ENCODE results near the gene ZSCAN20.

Gene ZSCAN20

DNA sequence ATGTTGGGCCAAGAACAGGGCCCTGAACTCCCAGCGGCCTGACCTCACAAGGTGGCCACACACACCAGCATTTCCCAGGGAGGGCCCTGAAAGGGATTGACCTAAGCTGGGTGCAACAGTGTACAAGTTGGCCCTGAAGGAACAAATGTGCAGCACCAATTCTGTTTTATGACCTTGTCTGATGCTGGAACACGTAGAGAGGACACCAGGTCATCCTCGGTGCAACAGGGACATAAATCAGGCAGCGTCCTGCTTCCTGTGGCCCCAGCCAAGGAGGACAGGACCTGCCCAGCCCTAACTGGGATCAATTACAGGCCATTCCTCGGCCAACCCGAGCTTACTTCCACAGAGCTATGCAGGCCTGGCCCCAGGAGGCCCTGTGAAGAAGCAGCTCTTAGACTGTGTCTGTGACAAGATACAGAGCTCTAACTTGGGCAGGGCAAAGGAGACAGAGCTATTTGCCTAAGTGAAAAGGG is 28.7 kb upstream of the ZSCAN20 start:
- DNase-seq: no peak

DNA sequence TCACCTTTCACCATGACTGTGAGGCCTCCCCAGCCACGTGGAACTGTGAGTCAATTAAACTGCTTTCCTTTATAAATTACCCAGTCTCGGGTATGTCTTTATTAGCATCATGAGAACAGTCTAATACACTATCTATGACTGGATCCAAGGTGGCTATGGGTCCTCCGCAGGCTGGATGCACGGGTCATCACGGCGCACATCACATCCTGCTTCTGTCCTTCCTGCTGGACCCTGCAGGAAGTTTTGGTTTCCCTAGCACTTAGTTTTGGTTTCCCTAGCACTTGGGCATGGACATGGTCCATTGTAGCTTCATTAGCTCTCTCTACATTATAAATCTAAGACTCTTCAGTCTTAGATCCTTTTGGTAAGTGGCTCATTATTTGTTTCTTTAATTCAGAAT is 27.3 kb upstream of the ZSCAN20 start:
- DNase-seq: no peak

DNA sequence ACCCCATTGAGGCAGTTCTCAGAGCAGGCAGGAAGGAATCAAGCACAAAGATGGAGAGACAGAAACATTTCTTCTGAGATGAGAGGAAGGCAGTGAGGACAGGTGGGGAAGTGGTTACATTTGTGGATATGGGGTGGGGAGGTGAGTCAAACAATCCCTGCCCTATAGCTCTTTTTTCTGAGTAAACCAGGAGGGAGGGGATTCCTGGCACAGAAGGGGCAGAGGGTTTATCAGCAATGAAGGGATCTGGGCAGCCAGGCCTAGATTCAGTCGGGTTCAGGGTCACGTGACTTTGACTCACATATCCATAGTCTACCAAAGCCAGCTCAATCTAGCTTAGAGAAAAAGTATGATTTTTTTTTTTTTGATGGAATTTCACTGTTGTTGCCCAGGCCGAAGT is 25.9 kb upstream of the ZSCAN20 start:
- DNase-seq: no peak

DNA sequence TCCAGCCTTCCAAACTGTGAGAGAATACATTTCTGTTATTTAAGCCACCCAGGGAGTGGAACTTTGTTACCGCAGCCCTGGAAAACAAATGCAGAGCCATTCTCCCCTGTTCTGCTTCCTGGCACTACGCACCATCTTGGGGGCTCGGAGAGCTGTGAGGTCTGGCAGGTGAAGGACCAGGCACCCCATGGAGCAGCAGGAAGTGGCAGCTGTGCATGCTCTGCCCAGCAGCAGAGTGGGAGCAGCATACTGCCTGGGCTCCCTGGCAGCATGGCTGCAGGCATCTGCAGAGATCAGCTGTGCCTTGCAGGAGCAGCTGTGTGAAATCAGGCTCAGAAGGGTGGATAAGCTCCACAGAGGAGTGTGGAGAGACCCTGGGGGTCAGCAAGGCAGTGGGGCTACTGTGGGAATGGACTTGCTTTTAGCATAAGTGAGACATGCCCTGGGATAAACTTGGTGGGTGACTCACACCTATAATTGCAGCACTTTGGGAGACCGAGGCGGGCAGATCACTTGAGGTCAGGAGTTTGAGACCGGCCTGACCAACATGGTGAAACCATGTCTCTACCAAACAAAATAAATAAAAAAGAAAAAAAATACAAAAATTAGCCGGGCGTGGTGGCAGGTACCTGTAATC is 17.7 kb upstream of the ZSCAN20 start:
- no peak for DNase-seq

DNA sequence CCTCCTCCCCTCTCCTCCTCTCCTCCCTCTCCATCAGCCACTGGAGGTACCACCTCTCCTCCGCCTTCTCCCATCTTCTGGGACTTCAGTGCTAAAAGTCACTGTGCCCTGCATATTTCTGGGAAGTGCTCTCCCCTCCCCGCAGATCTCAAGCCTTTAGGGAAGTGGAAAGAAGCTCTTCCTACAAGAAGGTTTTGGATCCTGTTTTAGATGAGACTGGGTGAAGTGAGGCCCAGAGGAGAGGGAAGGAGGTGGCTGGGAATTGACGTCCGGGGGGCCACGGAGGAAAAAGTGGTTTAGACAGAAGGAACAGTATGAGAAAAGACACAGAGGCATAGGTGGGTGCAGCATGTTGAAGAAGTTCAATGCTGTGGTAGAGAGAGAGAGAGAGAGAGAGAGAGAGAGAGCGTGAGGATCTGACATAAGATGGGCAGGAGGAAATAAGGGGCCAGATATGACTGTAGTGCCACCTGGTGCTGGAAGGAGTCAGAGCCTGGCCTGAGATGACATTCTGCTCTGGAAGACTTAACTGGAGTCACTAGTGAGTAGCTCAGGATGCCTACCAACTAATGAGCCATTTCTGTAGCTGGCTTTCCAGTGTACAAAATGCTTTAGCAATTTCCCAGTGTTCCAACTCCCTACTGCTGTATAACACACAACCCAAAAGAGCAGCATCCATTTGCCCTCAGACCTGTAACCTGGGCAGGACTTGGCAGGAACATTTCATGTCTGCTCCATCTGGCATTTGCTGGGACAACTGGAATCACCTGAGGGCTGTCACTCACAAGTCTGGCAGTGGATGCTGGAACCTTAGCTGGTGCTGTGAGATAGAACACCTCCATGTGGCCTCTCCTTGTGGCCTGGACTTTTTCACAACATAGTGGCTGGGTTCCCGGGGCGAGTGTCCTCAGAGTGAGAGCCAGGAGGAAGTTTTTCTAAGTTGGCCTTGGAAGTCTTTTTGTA is 16.6 kb upstream of the ZSCAN20 start:
- peak; percentile 43 for DNase-seq

DNA sequence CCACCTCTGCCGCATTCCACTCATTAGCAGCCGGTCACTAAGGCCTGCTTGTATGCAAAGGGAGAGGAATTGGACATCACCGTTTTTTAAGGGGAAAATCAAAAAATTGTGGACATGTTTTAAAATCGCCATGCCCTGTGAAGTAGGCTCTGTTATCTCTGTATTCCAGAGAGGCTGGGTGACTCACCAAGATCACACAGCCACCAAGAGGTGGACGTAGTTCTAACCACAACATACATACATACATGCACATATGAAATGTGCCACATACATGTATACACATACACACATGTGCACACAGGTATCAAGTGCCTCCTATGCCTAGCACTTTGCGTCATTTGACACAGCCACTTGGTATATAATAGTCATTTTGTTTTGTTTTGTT is 16.0 kb upstream of the ZSCAN20 start:
- DNase-seq: no peak

DNA sequence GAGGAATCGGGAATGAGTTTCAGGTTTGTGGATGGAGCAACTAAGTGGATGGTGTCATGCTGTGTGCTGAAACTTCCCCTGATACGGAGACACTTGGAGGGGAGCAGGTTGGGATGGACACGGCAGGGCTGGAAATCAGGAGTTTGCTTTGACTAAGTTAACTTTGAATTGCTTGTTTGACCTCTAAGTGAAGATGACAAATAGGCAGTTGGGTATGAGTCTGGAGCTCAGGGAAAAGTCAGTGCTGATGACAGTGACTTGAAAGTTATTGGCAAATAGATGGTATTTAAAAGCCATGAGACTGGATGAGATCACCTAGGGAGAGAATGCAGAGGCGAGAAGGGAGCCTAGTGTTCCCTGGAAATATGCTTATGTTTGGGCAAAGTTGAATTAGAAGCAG is 12.8 kb upstream of the ZSCAN20 start:
- DNase-seq: no peak

DNA sequence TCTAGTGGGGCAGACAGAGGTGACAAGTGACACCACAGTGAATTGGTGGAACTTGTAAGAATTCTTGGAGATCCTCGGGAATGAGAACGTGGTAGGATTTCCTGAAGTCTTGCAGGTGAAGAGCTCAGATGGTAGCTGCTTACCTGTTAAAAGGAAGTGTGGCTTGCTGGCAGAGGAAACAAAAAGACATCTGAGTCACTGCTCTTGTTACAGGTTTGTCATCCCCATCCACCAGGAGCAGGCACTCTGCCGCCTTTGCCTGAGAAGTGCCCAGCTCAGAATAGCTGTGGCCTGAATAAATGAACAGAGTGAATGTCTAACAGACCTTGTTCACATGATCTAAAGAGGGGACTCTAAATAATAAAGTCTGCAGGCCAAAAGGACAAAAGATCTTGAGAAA is 12.3 kb upstream of the ZSCAN20 start:
- DNase-seq: no peak

DNA sequence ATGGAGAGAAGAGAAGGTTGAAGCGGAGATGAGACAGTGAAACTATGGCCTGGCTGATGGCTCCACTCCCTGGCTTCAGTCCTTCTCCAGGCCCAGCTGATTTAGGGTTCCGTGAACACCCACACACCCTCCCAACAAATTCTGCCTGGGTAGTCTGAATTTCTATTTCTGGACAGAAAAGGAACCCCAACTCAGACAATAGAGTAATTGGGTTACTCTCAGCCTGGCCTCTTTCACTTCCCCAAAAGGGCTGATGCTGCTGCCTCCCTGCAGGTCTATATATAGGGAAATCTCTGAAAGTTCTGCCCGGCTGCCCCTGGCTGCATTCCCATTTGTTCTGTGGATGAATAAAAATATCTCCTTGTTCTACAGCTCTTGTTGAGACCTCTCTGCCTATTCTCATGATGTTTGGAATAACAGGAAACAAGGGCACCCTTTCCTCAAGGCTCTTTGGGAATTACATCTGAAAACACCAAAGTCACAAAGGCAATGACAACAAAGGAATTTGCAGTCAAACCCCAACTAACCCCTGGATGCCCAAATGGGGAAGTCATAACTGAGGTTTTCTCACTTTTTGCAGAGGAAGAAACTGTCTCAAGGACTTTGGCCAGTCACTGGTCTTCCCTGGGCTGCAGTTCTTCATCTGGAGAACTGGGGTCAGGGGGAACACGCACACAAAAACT is 11.4 kb upstream of the ZSCAN20 start:
- peak; percentile 17 for DNase-seq

DNA sequence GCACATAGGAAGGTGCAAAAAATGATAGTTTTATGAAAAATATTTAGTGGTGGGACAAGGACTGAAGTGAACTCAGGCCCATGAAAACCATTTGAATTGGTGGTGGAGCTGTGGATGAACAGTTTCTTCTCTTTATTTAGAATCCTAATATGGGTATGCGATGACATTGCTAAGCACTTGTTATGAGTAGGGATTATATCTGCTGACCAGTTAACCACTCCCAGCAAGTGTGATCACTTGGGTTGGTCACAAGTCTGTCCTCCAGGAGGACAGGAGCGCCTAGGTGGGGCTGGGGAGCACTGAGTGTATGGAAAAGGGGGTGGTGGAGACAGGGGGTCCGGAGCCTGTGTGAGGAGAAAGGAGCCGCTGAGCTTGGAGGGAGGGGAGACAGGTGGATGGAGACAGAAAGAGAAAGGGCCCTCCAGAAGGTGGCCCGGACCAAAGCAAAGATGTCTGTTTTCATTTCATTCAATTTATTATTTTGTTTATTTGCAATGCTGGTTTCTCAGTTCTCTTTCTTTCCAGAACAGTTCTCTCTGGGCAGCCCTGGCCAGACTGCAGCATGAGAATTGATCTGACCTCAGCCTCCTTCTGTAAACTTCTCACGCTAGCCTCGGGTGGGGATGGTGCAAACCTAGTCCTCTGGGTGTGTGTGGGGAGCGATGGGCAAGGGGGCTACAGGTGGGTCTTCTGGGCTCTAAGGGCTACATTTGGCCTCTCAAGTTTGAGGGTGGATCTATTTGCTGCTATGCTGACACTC is 9.9 kb upstream of the ZSCAN20 start:
- DNase-seq: no peak

DNA sequence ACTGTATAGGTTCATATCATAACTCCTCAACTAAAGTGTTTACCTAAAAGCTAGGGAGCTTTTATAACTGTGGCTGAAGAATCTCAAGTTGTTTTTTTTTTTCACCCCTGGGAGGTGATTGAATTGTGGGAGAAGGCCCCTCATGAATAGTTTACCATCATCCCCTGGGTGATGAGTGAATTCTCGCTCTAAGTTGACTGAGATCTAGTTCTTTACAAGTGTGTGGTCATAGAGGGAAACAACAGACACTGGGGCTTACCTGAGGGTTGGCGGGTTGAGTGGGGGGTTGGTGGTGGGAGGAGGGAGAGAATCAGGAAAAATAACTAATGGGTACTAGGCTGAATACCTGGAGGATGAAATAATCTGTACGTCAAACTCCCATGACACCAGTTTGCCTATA is 7.9 kb upstream of the ZSCAN20 start:
- no peak for DNase-seq

DNA sequence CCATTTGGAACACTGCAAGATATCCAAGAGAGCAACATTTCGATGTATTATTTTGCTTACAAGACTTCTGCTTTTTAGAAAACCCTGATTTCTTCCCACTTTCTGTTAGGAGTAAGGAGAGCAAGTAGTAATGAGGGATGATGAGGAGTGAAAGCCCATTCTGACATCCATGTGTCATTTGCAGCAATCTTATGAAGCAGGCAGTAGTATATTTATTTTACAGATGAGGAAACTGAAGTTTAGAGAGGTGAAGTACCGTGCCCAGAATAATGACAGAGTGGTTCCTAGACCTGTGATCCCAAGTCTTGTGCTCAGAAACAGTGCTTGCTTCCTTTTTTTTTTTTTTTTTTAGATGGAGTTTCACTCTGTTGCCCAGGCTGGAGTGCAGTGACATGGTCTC is 7.1 kb upstream of the ZSCAN20 start:
- no peak for DNase-seq

DNA sequence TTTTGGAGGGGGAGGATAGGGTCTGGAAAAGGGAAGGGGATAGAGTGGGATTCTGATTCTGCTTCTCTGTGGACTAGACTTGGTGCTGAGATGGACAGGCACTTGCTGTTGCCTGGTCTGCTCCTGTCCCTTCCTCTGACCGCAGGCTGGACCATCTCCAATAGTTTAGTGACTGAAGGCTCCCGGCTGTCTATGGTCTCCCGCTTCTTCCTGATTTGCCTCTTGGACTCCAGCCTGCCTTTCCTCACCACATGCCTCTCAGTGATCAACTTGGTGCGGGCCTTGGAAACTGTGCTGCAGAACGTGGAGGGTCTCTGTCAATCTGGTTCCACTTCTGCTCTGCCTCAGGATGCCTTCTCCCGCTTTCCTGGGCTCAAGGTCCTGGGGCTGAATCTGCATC is 6.3 kb upstream of the ZSCAN20 start:
- DNase-seq: no peak

DNA sequence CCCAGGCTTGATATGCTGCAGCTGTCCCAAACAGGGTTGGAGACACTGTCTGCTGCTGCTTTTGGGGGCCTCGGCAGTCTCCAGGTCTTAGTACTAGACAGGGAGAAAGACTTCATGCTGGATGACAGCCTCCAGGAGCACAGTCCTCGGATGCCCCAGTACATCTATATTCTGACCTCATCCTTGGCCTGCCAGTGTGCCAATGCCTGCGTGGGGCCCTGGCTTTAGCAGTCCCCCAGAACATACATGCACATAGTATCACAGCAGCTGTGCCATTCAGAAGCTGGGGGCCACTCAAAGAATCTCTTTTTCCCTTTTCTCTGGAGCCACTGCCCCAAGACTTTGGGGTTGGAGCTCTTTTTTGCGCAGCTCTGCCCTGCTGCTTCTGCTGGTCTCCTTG is 4.4 kb upstream of the ZSCAN20 start:
- no peak for DNase-seq

DNA sequence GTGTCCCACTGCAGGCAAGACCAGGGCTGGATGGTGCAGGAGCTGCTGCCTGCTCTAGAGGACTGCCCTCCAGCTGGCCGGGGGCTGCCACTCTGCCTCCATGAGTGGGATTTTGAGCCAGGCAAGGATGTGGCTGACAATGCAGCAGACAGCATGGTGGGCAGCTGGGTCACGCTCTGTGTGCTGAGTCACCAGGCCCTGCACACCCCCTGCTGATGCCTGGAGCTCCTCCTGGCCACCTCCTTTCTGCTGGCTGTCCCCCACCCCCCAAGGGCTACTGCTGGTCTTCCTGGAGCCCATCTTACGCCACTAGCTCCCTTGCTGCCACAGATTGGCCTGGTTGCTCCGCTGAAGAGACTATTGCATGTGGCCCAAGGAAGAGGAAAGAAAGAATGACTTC is 3.9 kb upstream of the ZSCAN20 start:
- DNase-seq: no peak

DNA sequence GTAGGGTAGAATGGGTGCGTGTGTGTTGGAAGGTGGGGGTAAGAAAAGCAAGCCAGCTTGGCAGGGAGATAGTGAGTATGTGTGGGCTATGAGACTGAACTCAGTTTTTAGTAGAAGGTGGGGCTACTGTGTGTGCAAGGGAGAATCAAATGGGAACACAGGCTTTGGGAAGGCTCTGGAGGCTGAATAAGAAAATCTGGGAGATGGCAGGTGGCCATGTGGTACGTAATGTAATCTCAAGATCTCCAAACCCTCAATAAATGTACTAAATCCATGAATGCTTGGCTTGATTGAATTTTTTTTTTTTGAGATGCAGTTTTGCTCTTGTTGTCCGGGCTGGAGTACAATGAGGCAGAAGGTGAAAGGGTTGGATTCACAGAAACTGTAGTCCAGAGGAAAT is 3.5 kb upstream of the ZSCAN20 start:
- no peak for DNase-seq

DNA sequence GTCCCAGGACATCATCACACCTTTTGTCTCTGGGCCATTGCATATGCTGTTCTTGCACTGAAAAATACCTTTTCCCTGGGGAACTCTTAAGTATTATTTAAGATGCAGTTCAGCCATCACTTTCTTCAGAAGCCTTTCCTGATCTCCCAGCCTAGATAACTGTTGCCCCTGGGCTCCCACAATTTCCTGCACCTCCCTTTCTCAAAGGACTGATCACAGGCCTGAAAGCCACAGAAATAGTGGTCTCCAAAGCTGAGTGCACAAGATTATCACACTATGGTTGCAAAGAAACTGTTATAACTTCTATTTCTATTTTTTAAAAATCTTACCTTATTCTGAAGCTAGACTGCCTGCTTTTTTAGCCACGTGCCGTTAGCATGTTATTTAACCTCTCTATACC is 2.8 kb upstream of the ZSCAN20 start:
- no peak for DNase-seq

DNA sequence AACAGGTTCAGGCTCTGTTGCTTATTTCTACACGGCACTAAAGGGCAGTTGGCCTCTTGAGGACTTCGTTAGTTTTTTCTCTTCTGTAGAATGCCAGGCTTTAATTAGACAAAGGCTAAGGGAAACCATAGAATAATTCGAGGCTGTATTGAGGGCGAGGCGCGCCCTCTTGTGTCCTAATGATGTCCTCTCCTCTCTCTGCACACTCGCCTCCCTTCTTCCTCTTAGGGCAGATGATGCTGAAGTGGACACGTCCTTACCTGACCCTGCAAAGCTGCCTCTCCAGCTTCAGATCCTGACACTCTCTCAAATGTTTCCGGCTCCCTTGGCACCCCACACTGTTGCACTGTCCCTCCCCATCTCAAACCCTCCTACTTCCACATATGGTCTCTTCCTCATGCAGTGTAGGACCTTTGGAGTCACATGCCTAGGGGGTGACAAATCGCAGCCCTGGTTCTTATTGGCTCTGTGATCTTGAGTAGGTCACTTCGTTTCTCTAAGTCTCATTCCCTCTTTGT is 1.9 kb upstream of the ZSCAN20 start:
- peak; percentile 40 for DNase-seq

DNA sequence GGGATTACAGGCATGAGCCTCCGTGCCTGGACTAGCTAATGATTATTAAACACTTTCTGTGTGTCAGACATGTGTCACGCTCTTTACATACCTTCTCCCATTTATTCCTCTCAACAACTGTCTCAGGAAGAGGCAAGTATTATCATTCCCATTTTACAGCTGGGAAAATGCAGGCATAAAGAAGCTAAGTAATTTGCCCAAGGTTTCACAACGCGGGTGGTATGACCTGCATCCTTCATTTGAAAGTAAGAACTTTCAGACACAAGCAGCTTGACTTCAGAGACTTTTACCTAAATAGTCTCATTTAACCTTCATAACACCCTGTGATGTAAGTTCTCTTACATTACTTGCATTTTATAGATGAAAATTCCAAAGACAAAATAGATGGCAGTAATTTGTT is 1.0 kb upstream of the ZSCAN20 start:
- no peak for DNase-seq

DNA sequence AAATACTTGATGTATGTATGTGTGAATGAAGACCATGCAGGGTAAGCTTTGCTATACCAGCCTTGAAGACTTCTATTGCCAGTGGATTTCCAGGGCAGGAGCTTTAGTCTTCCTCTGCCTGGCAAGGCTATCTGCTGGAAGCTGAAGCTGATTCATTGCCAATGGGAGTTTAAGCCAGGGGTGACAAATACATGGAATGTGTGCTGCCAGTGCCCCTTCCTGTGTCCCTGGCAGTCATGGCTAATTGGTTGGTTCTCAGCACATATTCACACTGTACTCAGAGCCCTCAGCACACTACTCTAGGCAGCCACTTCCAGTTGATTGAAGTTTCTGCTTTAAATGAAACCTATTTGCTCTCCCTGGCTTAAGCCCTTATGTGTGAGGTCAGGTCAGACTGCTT is 1.5 kb downstream of the ZSCAN20 start:
- DNase-seq: no peak

DNA sequence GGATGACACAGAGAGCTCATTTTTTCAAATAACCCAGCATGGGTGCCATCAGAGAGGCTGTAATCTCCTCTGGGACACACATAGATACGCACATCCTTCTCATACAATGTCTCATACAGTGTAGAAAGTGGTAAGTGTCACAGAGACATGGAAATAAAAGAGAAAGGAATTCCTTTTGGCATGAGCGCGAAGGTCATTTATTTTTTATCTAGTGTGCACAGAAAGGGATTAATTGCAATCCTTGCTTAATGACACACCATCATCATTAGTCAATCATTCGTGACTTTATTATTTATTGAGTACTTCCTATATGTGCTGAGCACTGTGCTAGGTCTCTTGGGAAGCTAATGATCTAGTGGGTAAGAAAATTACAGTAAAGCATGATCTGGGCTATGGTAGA is 5.0 kb downstream of the ZSCAN20 start:
- no peak for DNase-seq

DNA sequence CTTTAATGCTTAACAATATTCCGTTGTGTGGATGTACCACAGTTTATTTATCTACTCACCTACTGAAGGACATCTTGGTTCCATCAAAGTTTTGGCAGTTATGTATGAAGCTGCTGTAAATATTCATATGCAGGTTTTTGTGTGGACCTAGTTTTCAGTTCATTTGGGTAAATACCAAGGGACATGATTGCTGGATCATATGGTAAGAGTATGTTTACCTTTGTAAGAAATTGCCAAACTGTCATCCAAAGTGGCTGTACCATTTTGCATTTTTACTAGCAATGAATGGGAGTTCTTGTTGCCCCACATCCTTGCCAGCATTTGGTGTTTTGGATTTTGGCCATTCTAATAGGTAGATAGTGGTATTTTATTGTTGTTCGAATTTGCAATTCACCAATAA is 10.0 kb downstream of the ZSCAN20 start:
- no peak for DNase-seq

DNA sequence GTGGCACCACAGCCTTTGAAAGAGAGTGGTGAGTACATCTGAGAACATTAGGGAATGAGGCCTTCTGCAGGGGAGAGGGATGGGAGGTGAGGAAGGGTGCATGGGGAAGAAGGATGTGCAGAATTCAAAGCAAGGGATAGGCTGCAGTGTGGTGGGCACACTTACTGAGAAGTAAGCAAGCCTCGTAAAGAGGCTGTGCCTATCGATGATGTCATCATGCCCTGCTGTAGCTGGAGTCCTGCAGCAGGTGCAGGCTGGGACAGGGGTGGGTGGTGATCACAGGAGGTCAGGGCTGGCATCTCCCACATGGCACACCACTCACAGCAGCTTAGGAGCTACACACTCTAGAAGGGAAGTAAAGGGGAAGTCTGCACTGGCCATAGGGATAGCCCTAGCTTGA is 16.2 kb downstream of the ZSCAN20 start:
- DNase-seq: no peak

All from KG1 (cell line).